ENCODE data around the gene GAREM2.

DNA sequence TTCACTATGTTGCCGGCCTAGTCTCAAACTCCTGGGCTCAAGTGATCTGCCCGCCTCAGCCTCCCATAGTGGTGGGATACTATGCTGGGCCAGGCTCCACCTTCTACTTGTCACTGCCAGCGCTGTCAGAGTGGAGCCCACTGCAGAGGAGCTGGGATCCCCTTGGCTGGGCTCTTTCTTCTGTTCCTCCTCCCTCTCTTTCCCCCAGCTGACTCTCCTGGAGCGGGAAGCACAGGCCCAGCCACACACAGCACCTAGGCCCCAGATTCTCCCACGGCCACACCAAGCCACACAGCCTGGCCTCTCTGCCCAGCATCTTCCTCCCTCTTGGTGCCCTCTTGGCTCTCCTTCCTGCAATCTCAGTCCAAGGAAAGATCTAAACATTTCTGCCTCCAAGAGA is 3.7 kb upstream of the GAREM2 start:
- TF ChIP-seq, protein P1, sequence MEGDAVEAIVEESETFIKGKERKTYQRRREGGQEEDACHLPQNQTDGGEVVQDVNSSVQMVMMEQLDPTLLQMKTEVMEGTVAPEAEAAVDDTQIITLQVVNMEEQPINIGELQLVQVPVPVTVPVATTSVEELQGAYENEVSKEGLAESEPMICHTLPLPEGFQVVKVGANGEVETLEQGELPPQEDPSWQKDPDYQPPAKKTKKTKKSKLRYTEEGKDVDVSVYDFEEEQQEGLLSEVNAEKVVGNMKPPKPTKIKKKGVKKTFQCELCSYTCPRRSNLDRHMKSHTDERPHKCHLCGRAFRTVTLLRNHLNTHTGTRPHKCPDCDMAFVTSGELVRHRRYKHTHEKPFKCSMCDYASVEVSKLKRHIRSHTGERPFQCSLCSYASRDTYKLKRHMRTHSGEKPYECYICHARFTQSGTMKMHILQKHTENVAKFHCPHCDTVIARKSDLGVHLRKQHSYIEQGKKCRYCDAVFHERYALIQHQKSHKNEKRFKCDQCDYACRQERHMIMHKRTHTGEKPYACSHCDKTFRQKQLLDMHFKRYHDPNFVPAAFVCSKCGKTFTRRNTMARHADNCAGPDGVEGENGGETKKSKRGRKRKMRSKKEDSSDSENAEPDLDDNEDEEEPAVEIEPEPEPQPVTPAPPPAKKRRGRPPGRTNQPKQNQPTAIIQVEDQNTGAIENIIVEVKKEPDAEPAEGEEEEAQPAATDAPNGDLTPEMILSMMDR (IDR thresholded peaks at IDR 0.05): no peak
- TF ChIP-seq POLR2A (IDR thresholded peaks at IDR 0.05): no peak
- TF ChIP-seq POLR2AphosphoS5 (IDR thresholded peaks at IDR 0.05): no peak
